Measurements from ENCODE around the gene FBXW4.

- TF ChIP-seq EZH2 (IDR thresholded peaks at IDR 0.05; ENCODE audit: low read length) = no peak
- no peak for TF ChIP-seq CTCF (optimal IDR thresholded peaks at IDR 0.05 in 1 of 3, IDR thresholded peaks at IDR 0.05 in 1 of 3, conservative IDR thresholded peaks at IDR 0.05 in 1 of 3; ENCODE audit: extremely low read depth in 1 of 3, insufficient read depth in 2 of 3, low read length in 3 of 3)
Measured at GRCh38 chr10:101718690-101719275, 23.8 kb upstream of the FBXW4 start.
